Endothelial cell of umbilical vein (primary cell): ENCODE results near the gene PI4KA.

Experiments used
- CTCF ChIP-seq, 2 donors: IDR thresholded peaks; 1 replicate in 1 of 2; 2 replicates in 1 of 2; pipeline ENCODE4 v1.5.1; 2011; ENCODE audit warnings: low read length in 2 of 2, mild to moderate bottlenecking in 2 of 2, moderate library complexity in 2 of 2, control low read depth in 1 of 2, inconsistent platforms in 1 of 2, low read depth in 1 of 2; ENCODE audit not compliant: insufficient read depth in 1 of 2; ENCODE audit errors: extremely low read depth in 1 of 2
- EZH2 ChIP-seq: IDR thresholded peaks from 2 replicates; pipeline ENCODE4 v1.6.1; 2012; ENCODE audit warnings: borderline replicate concordance, low read depth, mild to moderate bottlenecking, moderate library complexity, low read length, inconsistent platforms; ENCODE audit not compliant: severe bottlenecking
- FOS ChIP-seq: IDR thresholded peaks from 2 replicates; pipeline ENCODE4 v1.6.1; 2011; ENCODE audit warnings: mild to moderate bottlenecking, low read length, moderate library complexity, borderline replicate concordance; ENCODE audit not compliant: insufficient read depth
- JUN ChIP-seq: IDR thresholded peaks from 2 replicates; pipeline ENCODE4 v1.6.1; 2011; ENCODE audit warnings: borderline replicate concordance, low read depth; ENCODE audit not compliant: insufficient read length, insufficient read depth
- MAX ChIP-seq: IDR thresholded peaks from 2 replicates; pipeline ENCODE4 v1.6.1; 2011; ENCODE audit not compliant: insufficient read depth, insufficient read length
- POLR2A ChIP-seq: IDR thresholded peaks from 2 replicates; pipeline ENCODE4 v1.6.1; 2012; ENCODE audit warnings: low read depth, mild to moderate bottlenecking, control low read depth, low read length
- POLR2AphosphoS5 ChIP-seq: IDR thresholded peaks from 2 replicates; pipeline ENCODE4 v1.6.1; 2012; ENCODE audit warnings: low read depth, mild to moderate bottlenecking, control low read depth, low read length, moderate library complexity; ENCODE audit not compliant: insufficient read depth

- TF ChIP-seq POLR2A (no peak), POLR2AphosphoS5 (no peak), CTCF (IDR thresholded peaks at IDR 0.05; ENCODE audit: extremely low read depth in 1 of 2, insufficient read depth in 1 of 2, low read depth in 1 of 2, low read length in 2 of 2) (no peak), EZH2 (peak; percentile 13), FOS (no peak), MAX (no peak), JUN (no peak)
Measured at GRCh38 chr22:20671409-20672081, 187.1 kb downstream of the PI4KA start.
